Measurements from ENCODE around the gene SLC66A2. TPM values are rescaled to one million over a fixed set of nuclear protein-coding genes. Genes with fewer than 3 reads are reported as not detected.
A peak's percentile ranks its signal among the peaks of the same experiment; 100 is the strongest.
"Not testable (repeated sequence)": the region's sequence is repeated elsewhere in the genome, so short reads cannot be mapped to it uniquely, and the experiment has no call there.

SLC66A2 gene
- total RNA-seq, 1 donor from 2014 or later: 33.2 TPM

DNA sequence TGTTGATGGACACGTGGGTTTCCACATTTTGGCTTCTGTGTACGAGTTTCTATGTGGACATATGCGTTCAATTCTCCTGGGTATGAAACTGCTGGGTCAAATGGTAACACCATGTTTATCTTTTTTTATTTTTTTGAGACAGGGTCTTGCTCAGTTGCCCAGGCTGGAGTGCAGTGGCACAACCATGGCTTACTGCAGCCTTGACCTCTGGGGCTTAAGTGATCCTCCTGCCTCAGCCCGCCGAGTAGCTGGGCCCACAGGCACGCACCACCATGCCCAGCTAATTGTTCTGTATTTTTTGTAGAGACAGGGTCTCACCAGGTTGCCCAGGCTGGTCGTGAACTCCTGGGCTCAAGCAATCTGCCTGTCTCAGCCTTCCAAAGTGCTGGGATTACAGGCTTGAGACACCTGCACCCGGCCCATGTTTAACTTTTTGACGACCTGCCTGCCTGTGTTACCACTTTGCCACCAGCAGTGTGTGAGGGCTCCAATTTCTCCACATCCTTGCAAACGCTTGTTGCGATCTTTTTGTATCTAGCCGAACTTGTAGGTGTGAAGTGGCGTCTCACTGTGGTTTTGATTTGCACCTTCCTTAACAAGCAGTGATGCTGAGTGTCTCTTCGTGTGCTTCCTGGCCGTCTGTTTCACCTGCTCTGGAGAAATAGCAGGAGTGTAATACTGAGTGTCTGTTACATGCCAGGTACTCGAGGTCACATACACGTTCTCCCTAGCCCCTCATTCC lies 19.9 kb upstream of the SLC66A2 start:
- DNase-seq (ENCODE audit: low read depth in 2 of 2): no peak

DNA sequence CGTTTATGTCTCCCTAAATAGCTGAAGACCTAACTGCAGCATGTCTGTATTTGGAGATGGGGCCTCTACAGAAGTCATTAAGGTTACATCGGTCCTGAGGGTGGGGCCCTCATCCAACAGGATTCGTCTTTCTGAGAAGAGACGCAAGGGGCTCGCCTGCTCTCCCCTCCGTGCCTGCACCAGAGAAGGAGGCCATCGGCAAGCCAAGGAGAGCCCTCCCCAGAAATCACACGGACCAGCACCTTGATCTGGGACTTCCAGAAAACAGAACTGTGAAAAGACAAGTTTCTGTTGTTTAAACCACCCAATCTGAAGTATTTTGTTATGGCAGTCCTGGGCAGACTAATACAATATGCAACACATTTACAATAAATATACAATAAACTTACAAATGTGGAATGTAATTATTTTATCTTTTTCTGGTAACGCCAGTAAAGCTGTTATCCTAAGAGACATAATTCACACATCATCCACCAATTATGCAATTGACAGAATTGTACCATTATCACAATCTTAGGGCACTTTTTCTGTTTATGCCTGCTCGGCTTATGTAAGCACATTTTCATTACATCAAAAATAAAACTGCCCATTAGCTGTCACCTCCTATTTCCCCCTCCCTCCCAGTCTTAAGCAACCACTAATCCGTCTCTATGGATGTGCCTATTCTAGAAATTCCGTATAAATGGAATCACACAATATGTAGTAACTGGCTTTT lies 19.1 kb upstream of the SLC66A2 start:
- no peak for DNase-seq (ENCODE audit: low read depth in 2 of 2)

DNA sequence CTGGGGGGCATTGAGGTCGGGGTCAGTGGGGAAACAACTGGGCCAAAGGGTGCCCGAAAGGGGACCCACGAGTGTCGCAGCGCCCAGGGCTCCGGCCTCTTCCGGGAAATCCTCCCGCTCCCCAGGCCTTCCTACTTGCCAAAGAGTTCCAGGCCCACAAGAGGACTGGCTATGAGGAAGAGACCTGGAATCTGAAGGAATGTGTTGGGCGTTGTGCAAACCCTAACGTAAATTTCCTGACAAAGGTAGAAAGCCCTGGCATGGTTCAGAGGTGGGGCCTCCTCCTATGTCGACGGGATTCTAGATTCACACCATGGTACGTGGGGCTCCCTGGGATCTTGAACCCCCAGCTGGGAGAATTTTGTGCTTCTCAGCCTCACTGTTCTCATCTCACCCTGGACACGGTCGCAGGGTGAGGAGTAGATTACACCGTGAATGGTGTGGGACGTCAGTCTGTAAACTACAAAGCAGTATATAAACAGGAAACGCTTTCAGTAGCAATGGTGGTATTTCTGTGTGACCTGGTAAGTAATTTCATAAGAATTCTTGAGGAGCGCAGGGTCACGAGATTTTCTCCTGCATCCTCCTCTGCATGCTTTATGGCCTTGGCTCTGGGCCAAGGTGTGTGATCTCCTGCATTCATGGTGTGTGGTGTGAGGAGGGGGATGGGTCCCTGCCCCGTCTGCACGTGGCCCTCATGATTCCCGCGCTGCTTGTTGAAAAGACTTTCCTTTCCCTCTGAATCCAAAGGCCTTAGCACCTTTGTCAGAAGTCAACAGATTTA lies 13.9 kb upstream of the SLC66A2 start:
- peak in 1 of 2 donors; percentile 80 for DNase-seq (ENCODE audit: low read depth in 2 of 2)

DNA sequence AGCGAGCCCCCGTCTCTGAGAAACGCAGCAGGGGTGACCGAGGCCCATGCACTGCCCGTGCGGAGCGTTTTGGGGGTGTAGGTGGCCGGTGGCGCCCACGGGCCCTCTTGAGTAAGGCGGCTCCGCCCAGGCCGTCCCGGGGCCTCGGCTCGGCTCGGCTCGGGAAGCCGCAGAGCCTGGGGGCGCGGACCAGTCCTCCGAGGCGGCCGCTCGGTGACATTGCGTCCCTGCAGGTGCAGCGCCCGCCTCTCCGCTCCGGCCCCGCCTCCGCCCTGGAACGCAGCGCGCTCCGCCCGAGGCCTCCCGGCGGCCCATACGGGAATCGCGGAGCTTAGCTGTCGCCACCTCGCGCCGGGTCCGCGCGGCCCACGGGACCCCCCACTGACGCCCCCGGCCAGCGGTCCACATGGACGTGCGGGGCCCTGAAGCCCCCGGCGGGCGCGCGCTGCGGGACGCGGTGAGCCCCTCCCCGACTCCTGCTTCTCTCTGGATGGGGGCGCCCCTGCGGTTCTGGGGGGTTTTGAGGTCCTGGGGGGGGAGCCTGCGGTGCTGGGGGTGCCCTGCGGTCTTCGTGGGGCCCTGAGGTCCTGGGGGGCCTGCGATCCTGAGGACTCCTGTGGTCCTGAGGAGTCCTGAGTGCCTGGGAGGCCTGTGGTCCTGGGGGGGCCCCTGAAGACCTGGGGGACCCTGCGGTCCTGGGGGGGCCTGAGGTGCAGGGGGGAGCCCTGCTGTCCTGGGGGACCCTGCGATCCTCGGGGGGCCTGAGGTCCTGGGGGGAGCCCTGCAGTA lies 13.1 kb upstream of the SLC66A2 start, which contains the start of gene HSBP1L1:
TSS of gene HSBP1L1 (plus strand) at position 314 of the 789 bp plus-strand sequence. CDS start at position 407, 93 bp downstream.
- DNase-seq (ENCODE audit: low read depth in 2 of 2): peak; percentile 18 to 56

DNA sequence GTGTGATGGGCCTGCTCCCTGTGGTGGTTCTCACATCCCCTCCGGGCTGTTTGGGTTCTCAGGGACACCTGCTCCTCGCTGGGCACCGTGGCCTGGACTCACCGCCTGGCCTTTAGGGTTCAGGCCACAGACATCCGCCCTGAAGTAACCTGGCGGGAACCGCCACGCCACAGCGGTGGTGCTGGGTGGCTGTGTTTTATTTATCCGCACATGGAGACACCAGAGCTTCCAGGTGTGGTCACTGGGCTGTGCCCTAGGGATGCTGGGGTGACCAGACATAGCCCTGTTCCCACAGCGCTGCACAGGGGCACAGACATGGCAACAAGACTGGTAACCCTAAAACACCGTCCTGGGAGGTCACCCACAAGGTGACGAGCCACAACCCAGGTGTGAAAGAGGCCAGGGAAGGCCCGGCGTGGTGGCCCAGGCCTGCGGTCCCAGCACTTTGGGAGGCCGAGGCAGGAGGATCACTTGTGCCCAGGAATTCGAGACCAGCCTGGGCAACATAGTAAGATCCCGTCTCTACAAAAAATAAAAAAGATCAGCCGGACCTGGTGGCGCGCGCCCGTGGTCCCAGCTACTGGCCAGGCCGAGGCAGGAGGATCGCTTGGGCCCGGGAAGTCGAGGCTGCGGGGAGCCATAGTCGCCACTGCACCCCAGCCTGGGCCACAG lies 12.3 kb upstream of the SLC66A2 start:
- DNase-seq (ENCODE audit: low read depth in 2 of 2): no peak

DNA sequence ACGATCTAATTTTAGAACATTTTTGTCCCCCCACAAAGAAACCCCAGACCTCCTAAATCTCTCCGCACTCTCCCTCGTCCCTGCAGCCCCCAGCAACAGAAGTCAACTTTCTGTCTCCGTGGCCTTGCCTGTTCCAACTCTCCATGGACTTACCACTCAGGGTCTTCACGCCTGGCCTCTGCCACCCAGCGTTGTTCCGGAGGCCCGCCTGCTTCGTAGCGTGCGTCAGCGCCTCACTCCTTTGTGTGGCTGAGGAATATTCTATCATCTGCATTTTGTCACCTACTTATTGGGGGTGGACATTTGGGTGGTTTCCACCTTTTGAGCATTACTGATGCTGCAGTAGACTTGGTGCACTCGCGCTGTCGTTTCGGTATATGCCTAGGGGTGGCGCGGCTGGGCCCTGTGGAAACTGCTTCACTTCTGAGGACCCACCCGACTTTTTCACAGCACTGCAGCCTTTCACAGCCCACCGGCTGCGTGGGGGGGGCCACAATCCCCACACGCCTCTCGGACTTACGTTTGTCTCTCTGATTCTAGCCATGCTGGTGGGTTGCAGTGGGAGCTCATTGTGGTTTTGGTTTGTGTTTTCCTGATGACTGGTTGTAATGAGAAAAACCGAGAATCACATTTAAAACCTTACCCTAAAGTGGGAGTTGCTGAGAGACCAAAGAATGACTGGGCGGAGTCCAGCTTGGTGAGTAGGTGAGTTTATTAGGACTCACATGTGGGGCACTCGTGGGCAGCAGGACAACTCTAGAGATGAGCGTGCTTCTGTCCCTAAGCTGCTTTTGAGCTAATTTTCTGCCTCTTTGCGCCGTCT lies 11.6 kb upstream of the SLC66A2 start:
- DNase-seq (ENCODE audit: low read depth in 2 of 2): no peak

DNA sequence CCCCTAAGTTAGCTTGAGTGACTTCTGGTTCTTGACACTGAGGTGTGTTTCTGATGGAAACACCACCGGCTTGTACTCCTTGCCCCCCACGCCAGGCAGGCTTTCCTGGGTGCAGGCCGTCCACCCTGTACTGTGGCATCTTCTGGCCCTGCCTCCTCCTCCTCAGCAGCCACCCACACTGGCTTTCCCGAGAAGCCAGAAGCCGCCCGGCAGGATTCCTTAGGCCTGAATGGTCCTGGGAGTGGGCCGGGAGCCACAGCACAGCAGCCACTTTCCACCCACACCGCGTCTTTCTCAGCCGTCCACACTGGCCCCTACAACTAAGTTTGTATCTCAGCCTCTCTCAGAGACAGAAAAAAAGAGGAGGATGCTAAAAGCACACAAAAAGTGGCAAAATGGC lies 10.9 kb upstream of the SLC66A2 start:
- DNase-seq (ENCODE audit: low read depth in 2 of 2): no peak

DNA sequence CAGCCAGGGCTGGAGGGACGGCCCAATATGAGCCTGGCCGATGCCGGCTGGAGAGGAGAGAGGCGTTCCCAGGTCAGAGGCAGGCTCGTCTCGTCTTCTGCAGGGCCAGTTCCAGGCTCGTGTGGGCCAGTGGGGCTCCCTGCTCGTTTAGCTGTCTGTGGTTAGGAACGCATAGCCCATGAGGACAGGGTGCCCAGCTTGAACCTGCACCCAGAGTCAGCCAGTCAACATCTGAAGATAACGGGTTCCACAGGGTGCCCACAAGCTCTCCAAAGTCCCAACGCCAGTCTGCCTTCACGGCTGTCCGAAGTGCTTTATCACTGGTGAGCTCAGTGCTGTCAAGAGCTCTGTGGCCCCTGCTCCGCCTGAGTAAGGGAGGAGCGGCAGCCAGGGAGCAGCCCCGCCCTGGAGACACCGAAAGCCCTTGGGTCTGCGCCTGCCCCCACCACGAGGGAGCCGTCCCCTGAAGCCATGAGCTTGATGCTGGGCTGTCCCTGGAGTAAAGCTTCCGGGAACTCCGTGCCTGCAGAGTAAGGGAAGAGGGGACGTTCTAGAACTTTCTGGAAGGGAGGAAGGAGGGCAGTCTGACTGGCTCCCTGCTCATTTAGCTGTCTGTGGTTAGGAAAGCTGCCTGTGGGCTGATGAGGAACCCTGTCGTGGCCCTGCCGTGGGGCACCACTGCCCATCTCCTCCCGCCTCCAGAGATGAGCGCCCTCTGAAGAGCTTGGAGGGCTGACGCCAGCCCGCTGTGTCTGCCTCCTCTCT lies 10.3 kb upstream of the SLC66A2 start:
- DNase-seq (ENCODE audit: low read depth in 2 of 2): no peak

DNA sequence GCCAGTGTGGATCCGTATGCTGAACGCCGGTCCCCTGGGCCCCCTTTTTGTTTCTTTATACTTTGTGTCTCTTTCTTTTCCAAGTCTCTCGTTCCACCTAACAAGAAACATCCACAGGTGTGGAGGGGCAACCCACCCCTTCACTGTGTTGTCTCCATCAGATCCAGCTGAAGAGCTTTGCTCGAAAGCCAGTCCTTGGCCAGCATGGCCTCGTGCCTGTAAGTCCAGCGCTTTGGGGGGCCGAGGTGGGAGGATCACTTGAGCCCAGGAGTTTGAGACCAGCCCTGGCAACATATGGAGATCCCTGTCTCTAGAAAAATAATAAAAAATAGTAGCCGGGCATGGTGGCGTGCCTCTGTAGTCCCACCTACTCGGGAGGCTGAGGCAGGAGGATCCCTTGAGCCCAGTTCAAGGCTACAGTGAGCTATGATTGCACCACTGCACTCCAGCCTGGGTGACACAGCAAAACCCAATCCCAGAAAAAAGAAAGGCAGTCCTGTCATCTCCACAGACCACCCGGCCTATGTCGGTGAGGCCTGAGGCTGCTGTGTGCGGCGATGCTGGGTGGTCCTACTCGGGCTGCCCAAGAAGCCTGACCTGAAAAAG lies 9.6 kb upstream of the SLC66A2 start:
- no peak for DNase-seq (ENCODE audit: low read depth in 2 of 2)

DNA sequence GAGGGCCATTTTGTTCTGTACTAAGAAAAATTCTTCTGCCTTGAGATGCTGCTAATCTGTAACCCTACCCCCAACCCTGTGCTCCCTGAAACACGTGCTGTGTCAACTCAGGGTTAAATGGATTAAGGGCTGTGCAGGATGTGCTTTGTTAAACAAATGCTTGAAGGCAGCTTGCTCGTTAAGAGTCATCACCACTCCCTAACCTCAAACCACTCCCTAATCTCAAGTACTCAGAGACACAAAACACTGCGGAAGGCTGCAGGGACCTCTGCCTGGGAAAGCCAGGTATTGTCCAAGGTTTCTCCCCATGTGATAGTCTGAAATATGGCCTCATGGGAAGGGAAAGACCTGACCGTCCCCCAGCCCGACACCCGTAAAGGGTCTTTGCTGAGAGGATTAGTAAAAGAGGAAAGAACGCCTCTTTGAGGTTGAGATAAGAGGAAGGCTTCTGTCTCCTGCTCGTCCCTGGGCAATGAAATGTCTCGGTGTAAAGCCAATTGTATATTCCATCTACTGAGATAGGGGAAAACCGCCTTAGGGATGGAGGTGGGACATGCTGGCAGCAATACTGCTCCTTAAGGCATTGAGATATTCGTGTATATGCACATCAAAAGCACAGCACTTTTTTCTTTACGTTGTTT lies 8.8 kb upstream of the SLC66A2 start:
- DNase-seq (ENCODE audit: low read depth in 2 of 2): not testable (repeated sequence)

DNA sequence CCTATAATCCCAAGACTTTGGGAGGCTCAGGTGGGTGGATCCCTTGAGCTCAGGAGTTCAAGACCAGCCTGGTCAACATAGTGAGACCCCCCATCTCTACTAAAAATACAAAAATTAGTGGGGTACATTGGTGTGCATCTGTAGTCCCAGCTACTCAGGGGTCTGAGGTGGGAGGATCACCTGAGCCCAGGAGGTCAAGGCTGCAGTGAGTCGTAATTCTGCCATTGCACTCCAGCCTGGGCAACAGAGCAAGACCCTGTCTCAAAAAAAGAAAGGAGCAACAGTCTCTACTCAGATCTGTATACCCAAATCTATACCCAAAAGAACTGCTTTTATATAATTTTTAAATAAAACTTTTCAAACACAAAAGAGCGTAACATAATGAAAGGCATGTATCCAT lies 7.5 kb upstream of the SLC66A2 start:
- DNase-seq (ENCODE audit: low read depth in 2 of 2): no peak

DNA sequence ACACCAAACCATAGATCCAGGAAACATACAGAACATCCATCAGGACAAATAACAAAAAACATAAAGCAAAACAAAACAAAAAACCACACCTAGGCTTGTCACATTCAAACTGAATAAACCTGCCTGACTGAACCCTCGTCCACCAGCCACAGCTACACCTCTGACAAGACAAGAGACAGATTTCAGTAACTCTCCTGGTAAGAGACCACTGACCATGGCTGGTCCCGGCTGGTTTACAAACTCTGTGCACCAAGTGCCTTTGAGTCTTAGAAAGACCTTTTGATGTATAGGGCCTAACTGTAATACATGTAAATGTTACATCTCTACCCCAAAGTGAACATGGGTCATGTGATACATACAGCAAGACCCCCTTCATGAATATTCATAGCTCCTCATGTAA lies 4.8 kb upstream of the SLC66A2 start:
- no peak for DNase-seq (ENCODE audit: low read depth in 2 of 2)

DNA sequence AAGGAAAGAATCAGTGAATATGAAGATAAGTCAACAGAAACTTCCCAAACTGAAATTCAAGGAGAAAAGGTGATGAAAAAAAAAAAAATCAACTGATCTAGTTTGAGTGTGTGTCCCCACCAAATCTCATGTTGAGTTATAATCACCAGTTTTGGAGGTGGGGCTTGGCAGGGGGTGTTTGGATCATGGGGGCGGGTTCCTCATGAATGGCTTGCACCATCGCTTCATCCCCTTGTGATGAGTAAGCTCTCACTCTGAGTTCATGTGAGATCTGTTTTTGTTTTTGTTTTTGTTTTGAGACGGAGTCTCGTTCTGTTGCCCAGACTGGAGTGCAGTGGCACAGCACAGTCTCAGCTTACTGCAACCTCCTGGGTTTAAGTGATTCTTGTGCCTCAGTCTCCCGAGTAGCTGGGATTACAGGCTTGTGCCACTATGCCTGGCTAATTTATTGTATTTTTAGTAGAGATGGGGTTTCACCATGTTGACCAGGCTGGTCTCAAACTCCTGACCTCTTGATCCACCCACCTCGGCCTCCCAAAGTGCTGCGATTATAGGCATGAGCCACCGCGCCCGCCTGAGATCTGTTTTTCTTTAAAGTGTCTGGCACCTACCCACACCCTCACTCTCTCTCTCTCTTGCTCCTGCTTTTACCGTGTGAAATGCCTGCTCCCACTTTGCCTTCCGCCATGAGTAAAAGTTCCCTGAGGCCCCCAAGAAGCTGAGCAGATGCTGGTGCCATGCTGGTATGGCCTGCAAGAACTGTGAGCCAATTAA lies 4.0 kb upstream of the SLC66A2 start:
- no peak for DNase-seq (ENCODE audit: low read depth in 2 of 2)

DNA sequence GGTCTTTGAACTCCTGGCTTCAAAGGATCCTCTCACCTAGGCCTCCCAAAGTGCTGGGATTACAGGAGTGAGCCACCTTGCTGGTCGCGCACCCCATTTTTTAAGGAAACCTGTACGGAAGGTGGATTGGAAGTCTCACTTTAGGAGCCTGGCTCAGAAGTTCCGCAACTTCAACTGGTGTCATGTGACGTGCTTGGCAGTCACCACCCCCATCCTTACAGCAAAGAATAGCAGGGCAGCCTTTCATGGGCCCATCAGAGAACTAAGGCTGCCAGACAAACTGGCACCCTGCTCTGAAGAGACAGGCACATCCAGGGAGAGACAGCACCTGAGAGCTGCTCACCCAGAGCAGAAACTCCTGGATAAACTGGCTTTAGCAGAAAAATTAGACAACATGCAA lies 3.3 kb upstream of the SLC66A2 start:
- no peak for DNase-seq (ENCODE audit: low read depth in 2 of 2)

DNA sequence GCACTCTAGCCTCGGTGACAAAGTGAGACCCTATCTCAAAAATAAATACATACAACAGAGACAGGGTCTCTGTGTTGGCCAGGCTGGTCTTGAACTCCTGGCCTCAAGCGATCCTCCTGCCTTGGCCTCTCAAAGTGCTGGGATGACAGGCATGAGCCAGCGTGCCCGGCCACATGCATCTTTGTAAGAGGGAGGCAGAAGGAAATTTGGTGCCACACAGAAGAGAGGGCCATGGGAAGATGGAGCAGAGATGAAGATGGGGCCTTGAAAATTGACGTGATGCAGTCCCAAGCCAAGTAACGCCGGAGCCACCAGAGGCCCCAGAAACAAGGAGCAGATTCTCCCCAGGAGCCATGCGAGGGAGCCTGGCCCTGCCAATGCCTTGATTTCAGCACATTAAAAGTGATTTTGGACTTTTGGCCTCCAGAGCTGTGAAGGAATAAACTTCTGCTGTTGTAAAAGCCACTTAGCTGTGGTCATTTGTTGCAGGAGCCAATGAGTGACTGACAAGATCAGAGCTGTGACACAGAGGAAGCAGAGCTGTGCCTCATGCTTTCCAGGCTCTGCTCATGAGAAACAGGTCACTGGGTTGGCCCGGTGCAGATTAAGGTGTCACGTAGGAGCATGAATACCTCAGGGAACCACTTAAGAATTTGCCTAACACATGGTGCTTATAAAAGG lies 2.7 kb upstream of the SLC66A2 start:
- no peak for DNase-seq (ENCODE audit: low read depth in 2 of 2)

DNA sequence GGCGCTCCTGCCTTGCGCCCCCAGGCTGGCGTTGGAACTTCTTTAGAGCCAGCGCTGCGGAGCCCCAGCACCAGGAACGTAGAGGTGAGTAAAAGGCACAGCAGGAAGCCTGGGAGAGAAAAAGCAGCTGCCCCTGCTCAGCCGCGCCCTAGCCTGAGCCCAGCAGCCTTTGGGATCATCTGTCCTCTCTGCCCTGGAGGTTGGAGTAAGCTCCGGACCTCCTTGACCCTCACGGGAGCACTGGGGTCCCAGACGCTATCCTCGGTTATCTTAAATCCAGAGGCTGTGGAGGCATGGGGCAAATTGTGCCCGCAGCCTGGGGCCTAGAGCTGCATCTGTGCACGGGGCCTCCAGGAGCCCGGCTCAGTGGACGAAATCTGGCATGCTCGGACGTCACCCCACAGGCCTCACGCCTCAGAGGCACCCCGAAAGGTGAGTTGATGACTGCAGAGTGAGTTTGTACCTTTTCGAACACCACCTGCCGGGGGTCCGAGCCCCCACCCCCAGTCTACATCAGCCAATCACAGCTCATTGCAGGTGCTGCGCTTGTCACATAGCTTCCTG lies 1.6 kb upstream of the SLC66A2 start:
- DNase-seq (ENCODE audit: low read depth in 2 of 2): no peak

Data from dermis microvascular lymphatic vessel endothelial cell (primary cell).